IPS DF 6.9 (cell line): ENCODE data around the gene SLC18B1.

Experiments used
- DNase-seq: peaks from one replicate; pipeline ENCODE4 v3.0.0-alpha.2; 2013; ENCODE audit warnings: low read depth, low spot score
- H3K27ac ChIP-seq: one replicate; pipeline ENCODE4 v1.5.1; 2013; ENCODE audit warnings: low read length, control low read depth
- H3K27me3 ChIP-seq: 2 replicates; pipeline ENCODE4 v1.6.1; 2013; ENCODE audit warnings: mild to moderate bottlenecking, low read length; ENCODE audit not compliant: control insufficient read depth, insufficient read depth
- H3K36me3 ChIP-seq: 2 replicates; pipeline ENCODE4 v1.6.1; 2013; ENCODE audit warnings: low read length; ENCODE audit not compliant: control insufficient read depth, insufficient read depth
- H3K4me1 ChIP-seq: 2 replicates; pipeline ENCODE4 v1.6.1; 2013; ENCODE audit warnings: low read length; ENCODE audit not compliant: control insufficient read depth, insufficient read depth
- H3K4me3 ChIP-seq: 2 replicates; pipeline ENCODE4 v1.5.1; 2013; ENCODE audit warnings: mild to moderate bottlenecking, low read length
- H3K9me3 ChIP-seq: 2 replicates; pipeline ENCODE4 v1.6.1; 2013; ENCODE audit warnings: low read length, inconsistent platforms; ENCODE audit not compliant: control insufficient read depth, insufficient read depth
- WGBS: extraction: QIAGEN DNeasy Blood & Tissue Kit; methylation state at CpG from one replicate; pipeline ENCODE4 v1.1.7; 2013; ENCODE audit warnings: mixed read lengths, missing lambda C conversion rate; ENCODE audit not compliant: insufficient read length, insufficient coverage; 5-methylcytosine and 5-hydroxymethylcytosine counted together

Gene SLC18B1

DNA sequence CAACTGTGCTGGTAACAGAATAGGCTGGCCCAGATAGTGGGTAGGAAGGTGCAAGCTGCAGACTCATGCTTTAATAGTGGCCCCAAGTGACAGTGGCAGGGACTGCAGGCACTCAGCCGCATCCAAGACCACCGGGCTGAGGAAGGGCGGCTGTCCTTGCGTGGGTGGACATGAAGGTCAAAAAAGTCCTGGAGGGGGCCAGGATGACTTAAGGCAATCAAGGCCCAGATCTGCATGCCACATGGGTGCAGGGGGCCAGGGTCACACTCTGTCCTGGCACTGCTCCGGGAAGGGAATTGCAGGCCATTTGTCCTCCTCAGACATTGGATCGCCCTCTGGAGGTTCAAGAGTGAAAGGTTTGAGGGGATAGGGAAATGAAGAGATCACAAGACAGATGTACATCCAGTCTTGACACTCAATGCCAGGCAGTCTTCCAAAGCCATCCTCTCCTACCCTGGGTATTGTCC, 30.4 kb downstream of the SLC18B1 start:
- Histone ChIP-seq H3K4me3 (peak overlapping the region; percentile 30; the same call in 1 of the 2 replicates), H3K9me3 (no peaks in the 10 kb centered on the region), H3K4me1 (no peaks in the 10 kb centered on the region), H3K27me3 (no peaks in the 10 kb centered on the region), H3K36me3 (no peaks in the 10 kb centered on the region; the same call in 1 of the 2 replicates), H3K27ac (no peak overlapping the region)
- WGBS = no CpG with 5 or more reads among the region's 6 CpGs
- DNase-seq = peak; percentile 47

- Histone ChIP-seq H3K4me3 (no peak overlapping the region), H3K4me1 (no peaks in the 10 kb centered on the region), H3K27ac (no peak overlapping the region), H3K36me3 (no peaks in the 10 kb centered on the region; the same call in 1 of the 2 replicates), H3K27me3 (no peaks in the 10 kb centered on the region), H3K9me3 (no peaks in the 10 kb centered on the region)
- WGBS = no CpG with 5 or more reads among the region's 1 CpG
- DNase-seq = no peak
These were observed 32.9 kb downstream of the SLC18B1 start for GRCh38 chr6:132765560-132765959.

DNA sequence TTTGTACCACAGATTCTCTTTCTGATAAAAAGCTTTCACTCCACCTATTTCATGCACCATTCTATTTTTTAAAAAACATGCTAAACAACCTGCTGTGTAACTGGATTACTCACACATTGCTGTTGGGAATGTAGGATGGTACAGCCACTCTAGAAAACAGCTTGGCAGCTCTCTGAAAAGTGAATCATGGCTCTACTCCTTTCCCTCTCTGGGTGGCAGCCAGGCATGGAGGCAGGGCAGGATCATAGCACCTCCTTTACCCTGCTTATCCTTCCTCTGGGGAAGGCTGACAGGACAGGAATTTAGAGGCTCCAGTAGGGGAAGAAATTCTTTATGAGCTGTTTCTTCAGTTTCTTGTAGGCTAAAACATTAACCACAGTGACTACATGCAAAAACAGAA, 34.1 kb downstream of the SLC18B1 start:
- Histone ChIP-seq H3K4me3 (no peak overlapping the region), H3K27me3 (no peaks in the 10 kb centered on the region), H3K9me3 (no peaks in the 10 kb centered on the region), H3K36me3 (no peaks in the 10 kb centered on the region), H3K4me1 (no peaks in the 10 kb centered on the region), H3K27ac (no peak overlapping the region)
- no peak for DNase-seq

GRCh38 chr6:132763269-132763668, 35.2 kb downstream of the SLC18B1 start:
- Histone ChIP-seq H3K27ac (no peak overlapping the region), H3K9me3 (no peaks in the 10 kb centered on the region), H3K27me3 (no peaks in the 10 kb centered on the region), H3K4me3 (no peak overlapping the region), H3K36me3 (no peaks in the 10 kb centered on the region), H3K4me1 (no peaks in the 10 kb centered on the region)
- no peak for DNase-seq
- WGBS = no CpG with 5 or more reads among the region's 2 CpGs

DNA sequence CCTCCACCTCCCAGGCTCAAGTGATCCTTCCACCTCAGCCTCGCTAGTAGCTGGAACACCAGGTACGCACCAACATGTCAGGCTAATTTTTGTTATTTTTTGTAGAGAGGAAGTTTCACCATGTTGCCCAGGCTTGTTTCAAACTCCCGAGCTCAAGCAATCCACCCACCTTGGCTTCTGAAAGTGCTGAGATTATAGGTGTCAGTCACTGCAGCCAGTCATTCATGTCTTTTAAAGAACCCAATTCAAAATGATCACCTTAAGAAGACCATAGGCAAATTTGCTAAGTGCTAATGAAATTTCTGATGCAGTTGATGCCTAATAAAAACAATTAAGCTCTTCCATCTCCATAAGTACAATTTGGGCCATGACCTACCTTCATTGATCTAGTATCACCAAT, 38.2 kb downstream of the SLC18B1 start:
- Histone ChIP-seq H3K9me3 (no peaks in the 10 kb centered on the region), H3K27ac (no peak overlapping the region), H3K27me3 (no peaks in the 10 kb centered on the region), H3K4me1 (no peaks in the 10 kb centered on the region), H3K36me3 (no peaks in the 10 kb centered on the region), H3K4me3 (no peak overlapping the region)
- WGBS = no CpG with 5 or more reads among the region's 3 CpGs
- DNase-seq = no peak

GRCh38 chr6:132758689-132759088, 39.7 kb downstream of the SLC18B1 start:
- DNase-seq = no peak
- Histone ChIP-seq H3K27ac (no peak overlapping the region), H3K9me3 (no peaks in the 10 kb centered on the region), H3K36me3 (no peaks in the 10 kb centered on the region), H3K4me3 (no peak overlapping the region), H3K27me3 (no peaks in the 10 kb centered on the region), H3K4me1 (no peaks in the 10 kb centered on the region)
- no CpG with 5 or more reads among the region's 2 CpGs for WGBS

GRCh38 chr6:132752255-132752654, 46.2 kb downstream of the SLC18B1 start:
- WGBS = no CpG with 5 or more reads among the region's 1 CpG
- no peak overlapping the region for H3K4me3 ChIP-seq
- H3K27me3 ChIP-seq = no peaks in the 10 kb centered on the region
- H3K36me3 ChIP-seq = no peaks in the 10 kb centered on the region
- H3K9me3 ChIP-seq = no peaks in the 10 kb centered on the region
- DNase-seq = no peak
- H3K27ac ChIP-seq = no peak overlapping the region
- H3K4me1 ChIP-seq = no peaks in the 10 kb centered on the region

DNA sequence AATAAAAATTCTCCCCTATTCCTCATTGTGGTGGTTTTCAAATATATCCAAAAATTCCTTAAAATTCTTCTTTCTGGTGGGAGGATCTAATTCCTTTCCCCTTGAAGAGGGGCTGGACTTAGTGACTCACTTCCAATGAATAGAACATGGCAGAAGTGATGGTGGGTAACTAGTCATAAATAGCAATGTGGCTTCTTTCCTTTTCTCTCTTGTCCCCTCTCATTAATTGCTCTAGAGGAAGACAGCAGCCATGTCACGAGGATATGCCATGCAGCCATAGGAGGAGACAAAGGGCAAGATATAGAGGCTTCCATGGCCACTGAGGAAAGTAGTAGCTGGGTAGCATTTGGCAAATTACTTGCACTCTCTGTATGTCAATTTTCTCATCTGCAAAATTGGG, 46.6 kb downstream of the SLC18B1 start:
- Histone ChIP-seq H3K36me3 (no peaks in the 10 kb centered on the region), H3K4me1 (no peaks in the 10 kb centered on the region), H3K4me3 (no peak overlapping the region), H3K27ac (no peak overlapping the region), H3K9me3 (no peaks in the 10 kb centered on the region), H3K27me3 (no peaks in the 10 kb centered on the region)
- no peak for DNase-seq
- WGBS = no CpG with 5 or more reads among the region's 1 CpG

GRCh38 chr6:132751306-132751705, 47.1 kb downstream of the SLC18B1 start:
- Histone ChIP-seq H3K4me3 (no peak overlapping the region), H3K27me3 (no peaks in the 10 kb centered on the region), H3K36me3 (no peaks in the 10 kb centered on the region), H3K4me1 (no peaks in the 10 kb centered on the region), H3K27ac (no peak overlapping the region), H3K9me3 (no peaks in the 10 kb centered on the region)
- WGBS = no CpG with 5 or more reads among the region's 4 CpGs
- no peak for DNase-seq

GRCh38 chr6:132750455-132751248, 47.8 kb downstream of the SLC18B1 start:
- Histone ChIP-seq H3K4me3 (no peak overlapping the region), H3K9me3 (no peaks in the 10 kb centered on the region), H3K36me3 (no peaks in the 10 kb centered on the region), H3K27ac (no peak overlapping the region), H3K27me3 (no peaks in the 10 kb centered on the region), H3K4me1 (no peaks in the 10 kb centered on the region)
- DNase-seq = no peak
- WGBS = no CpG with 5 or more reads among the region's 8 CpGs

DNA sequence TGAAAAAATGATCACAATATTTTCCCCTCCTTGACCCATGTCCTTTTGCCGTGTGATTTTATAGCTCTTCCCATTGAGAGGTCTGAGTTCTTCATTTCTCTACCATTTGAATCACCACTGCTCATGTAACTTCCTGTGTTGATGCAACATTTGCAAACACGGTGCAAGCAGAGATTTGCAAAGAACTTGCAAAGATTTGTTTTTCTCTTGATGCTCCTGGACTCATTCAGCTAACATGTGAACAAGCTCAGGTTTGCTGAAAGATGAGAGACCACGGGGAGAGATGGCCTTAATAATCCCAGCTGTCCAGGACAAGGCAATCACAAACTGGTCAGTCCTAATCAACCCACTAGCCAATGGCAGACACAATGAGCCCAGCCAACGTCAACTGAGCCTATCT, 49.3 kb downstream of the SLC18B1 start:
- no CpG with 5 or more reads among the region's 4 CpGs for WGBS
- no peak for DNase-seq

More for the DNA sequence above, 49.3 kb downstream of the SLC18B1 start:
- Histone ChIP-seq H3K27ac (no peak overlapping the region), H3K27me3 (no peaks in the 10 kb centered on the region), H3K4me1 (no peaks in the 10 kb centered on the region), H3K36me3 (no peaks in the 10 kb centered on the region), H3K4me3 (no peak overlapping the region), H3K9me3 (no peaks in the 10 kb centered on the region)
